SU-DHL-6 (cell line): ENCODE measurements around the gene TFAP2E.

Experiments
- H2AFZ ChIP-seq: fragments of 200-600 bp; sonication (generic); 2 replicates; pipeline ENCODE4 v1.6.1; 2014; ENCODE audit warnings: low read depth, mild to moderate bottlenecking, moderate library complexity, mixed read lengths, antibody characterized with exemption, low read length; ENCODE audit not compliant: severe bottlenecking
- H3F3A ChIP-seq: fragments of 200-600 bp; shearing (Covaris generic); 2 replicates; pipeline ENCODE4 v1.6.0; 2016; ENCODE audit warnings: antibody characterized with exemption, mild to moderate bottlenecking; ENCODE audit not compliant: insufficient read depth
- H3K27ac ChIP-seq: fragments of 200-600 bp; sonication (generic); 2 replicates; pipeline ENCODE4 v1.5.1; 2016; ENCODE audit warnings: low read depth, mild to moderate bottlenecking, low read length, moderate library complexity, mixed read lengths
- H3K27me3 ChIP-seq: fragments of 200-600 bp; sonication (generic), shearing (Covaris generic); 2 replicates; pipeline ENCODE4 v1.6.0; 2014; ENCODE audit warnings: mild to moderate bottlenecking, low read length
- H3K36me3 ChIP-seq: fragments of 200-600 bp; sonication (generic); 2 replicates; pipeline ENCODE4 v1.6.1; 2014; ENCODE audit warnings: mild to moderate bottlenecking, low read length, mixed read lengths
- H3K4me2 ChIP-seq: fragments of 300-600, 200-600 bp; shearing (Covaris generic), sonication (generic); 2 replicates; pipeline ENCODE4 v1.6.0; 2014; ENCODE audit warnings: low read length, low read depth, mild to moderate bottlenecking; ENCODE audit not compliant: poor library complexity, severe bottlenecking
- H3K4me3 ChIP-seq: fragments of 200-600 bp; sonication (generic); 2 replicates; pipeline ENCODE4 v1.5.1; 2014; ENCODE audit warnings: antibody characterized with exemption, low read length, mild to moderate bottlenecking, mixed read lengths; ENCODE audit not compliant: insufficient read depth, poor library complexity, severe bottlenecking
- H3K79me2 ChIP-seq: fragments of 200-600 bp; sonication (generic); 2 replicates; pipeline ENCODE4 v1.6.1; 2014; ENCODE audit warnings: mild to moderate bottlenecking, low read length, moderate library complexity; ENCODE audit not compliant: insufficient read depth
- H3K9ac ChIP-seq: fragments of 200-600 bp; sonication (generic); 2 replicates; pipeline ENCODE4 v1.7.0; 2014; ENCODE audit warnings: mild to moderate bottlenecking, low read length
- H3K9me2 ChIP-seq: fragments of 200-600 bp; sonication (generic); replicated peaks from 2 replicates; pipeline ENCODE4 v1.6.1; 2014; ENCODE audit warnings: low read length; ENCODE audit not compliant: insufficient read depth
- H3K9me3 ChIP-seq: fragments of 200-600 bp; sonication (generic); 2 replicates; pipeline ENCODE4 v1.6.1; 2014; ENCODE audit warnings: low read length, mixed read lengths; ENCODE audit not compliant: insufficient read depth
- H4K20me1 ChIP-seq: fragments of 200-600 bp; sonication (generic); 2 replicates; pipeline ENCODE4 v1.6.1; 2014; ENCODE audit warnings: low read depth, mild to moderate bottlenecking, antibody characterized with exemption, low read length, moderate library complexity, mixed read lengths
- EZH2phosphoT487 ChIP-seq: fragments of 200-600 bp; sonication (generic), shearing (Covaris generic); conservative IDR thresholded peaks from 2 replicates; pipeline ENCODE4 v1.6.1; 2018; ENCODE audit warnings: mild to moderate bottlenecking, antibody characterized with exemption, low read length, moderate library complexity, mixed read lengths
- TF ChIP-seq, protein P1 (sequence below): fragments of 200-600 bp; sonication (generic); IDR thresholded peaks from one replicate; pipeline ENCODE4 v1.5.1; 2017; ENCODE audit warnings: antibody characterized with exemption, mild to moderate bottlenecking, low read length, moderate library complexity; ENCODE audit not compliant: insufficient read depth, poor library complexity, severe bottlenecking

TFAP2E gene

DNA sequence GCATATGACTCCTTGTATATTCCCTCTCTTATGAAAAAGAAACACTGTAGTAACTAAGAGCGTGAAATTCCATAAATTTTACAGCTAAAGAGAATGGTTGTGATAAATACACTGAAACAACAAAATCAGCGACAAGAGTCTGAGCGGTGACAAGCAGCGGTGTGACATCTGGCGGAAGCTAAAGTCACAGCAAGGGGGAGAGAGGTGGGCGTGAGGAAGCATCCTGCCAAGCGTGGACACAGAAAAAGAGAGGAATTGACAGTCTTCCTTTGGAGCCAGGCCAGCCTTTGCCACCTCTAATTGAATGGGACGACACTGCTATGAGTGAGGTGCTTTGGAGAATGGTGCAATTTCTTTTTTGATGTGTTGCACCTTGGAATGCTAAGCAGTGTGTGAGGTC is 42.3 kb downstream of the TFAP2E start:
- Histone ChIP-seq H3K4me2 (no peak overlapping the region), H3F3A (no peaks in the 10 kb centered on the region), H3K27ac (no peak overlapping the region), H3K79me2 (peaks cover 56% of the 10 kb centered on the region), H3K9ac (no peak overlapping the region), H3K9me2 (no peaks in the 10 kb centered on the region), H3K27me3 (no peaks in the 10 kb centered on the region), H2AFZ (no peak overlapping the region), H3K9me3 (no peaks in the 10 kb centered on the region), H3K36me3 (no peaks in the 10 kb centered on the region; the same call in 1 of the 2 replicates), H3K4me3 (no peak overlapping the region), H4K20me1 (no peaks in the 10 kb centered on the region)
- no peak for TF ChIP-seq EZH2phosphoT487
- TF ChIP-seq, protein P1, sequence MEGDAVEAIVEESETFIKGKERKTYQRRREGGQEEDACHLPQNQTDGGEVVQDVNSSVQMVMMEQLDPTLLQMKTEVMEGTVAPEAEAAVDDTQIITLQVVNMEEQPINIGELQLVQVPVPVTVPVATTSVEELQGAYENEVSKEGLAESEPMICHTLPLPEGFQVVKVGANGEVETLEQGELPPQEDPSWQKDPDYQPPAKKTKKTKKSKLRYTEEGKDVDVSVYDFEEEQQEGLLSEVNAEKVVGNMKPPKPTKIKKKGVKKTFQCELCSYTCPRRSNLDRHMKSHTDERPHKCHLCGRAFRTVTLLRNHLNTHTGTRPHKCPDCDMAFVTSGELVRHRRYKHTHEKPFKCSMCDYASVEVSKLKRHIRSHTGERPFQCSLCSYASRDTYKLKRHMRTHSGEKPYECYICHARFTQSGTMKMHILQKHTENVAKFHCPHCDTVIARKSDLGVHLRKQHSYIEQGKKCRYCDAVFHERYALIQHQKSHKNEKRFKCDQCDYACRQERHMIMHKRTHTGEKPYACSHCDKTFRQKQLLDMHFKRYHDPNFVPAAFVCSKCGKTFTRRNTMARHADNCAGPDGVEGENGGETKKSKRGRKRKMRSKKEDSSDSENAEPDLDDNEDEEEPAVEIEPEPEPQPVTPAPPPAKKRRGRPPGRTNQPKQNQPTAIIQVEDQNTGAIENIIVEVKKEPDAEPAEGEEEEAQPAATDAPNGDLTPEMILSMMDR: no peak

GRCh38 chr1:35619237-35620121 is 46.4 kb downstream of the TFAP2E start:
- Histone ChIP-seq H3K9me3 (no peaks in the 10 kb centered on the region), H3K4me2 (no peak overlapping the region), H3K27ac (no peak overlapping the region), H2AFZ (no peak overlapping the region), H3K4me3 (no peak overlapping the region), H3K36me3 (no peaks in the 10 kb centered on the region; the same call in 1 of the 2 replicates), H3K9me2 (no peaks in the 10 kb centered on the region), H3K9ac (no peak overlapping the region), H3K79me2 (peaks cover 42% of the 10 kb centered on the region), H4K20me1 (no peaks in the 10 kb centered on the region), H3F3A (no peaks in the 10 kb centered on the region), H3K27me3 (no peaks in the 10 kb centered on the region)
- TF ChIP-seq, protein P1: no peak
- no peak for TF ChIP-seq EZH2phosphoT487

GRCh38 chr1:35622510-35623178 is 49.5 kb downstream of the TFAP2E start:
- no peak for TF ChIP-seq EZH2phosphoT487
- TF ChIP-seq, protein P1: no peak
- H3K27ac ChIP-seq: no peak overlapping the region
- no peaks in the 10 kb centered on the region for H4K20me1 ChIP-seq
- no peak overlapping the region for H3K4me3 ChIP-seq
- no peak overlapping the region for H3K4me2 ChIP-seq
- no peaks in the 10 kb centered on the region; the same call in 1 of the 2 replicates for H3K36me3 ChIP-seq
- H3K9me2 ChIP-seq: no peaks in the 10 kb centered on the region
- peaks cover 18% of the 10 kb centered on the region for H3K79me2 ChIP-seq
- H3K9ac ChIP-seq: no peak overlapping the region
- no peaks in the 10 kb centered on the region for H3K27me3 ChIP-seq
- H2AFZ ChIP-seq: no peak overlapping the region
- H3K9me3 ChIP-seq: no peaks in the 10 kb centered on the region
- H3F3A ChIP-seq: no peaks in the 10 kb centered on the region
